ENCODE measurements around the gene DCDC2B.

DCDC2B gene

DNA sequence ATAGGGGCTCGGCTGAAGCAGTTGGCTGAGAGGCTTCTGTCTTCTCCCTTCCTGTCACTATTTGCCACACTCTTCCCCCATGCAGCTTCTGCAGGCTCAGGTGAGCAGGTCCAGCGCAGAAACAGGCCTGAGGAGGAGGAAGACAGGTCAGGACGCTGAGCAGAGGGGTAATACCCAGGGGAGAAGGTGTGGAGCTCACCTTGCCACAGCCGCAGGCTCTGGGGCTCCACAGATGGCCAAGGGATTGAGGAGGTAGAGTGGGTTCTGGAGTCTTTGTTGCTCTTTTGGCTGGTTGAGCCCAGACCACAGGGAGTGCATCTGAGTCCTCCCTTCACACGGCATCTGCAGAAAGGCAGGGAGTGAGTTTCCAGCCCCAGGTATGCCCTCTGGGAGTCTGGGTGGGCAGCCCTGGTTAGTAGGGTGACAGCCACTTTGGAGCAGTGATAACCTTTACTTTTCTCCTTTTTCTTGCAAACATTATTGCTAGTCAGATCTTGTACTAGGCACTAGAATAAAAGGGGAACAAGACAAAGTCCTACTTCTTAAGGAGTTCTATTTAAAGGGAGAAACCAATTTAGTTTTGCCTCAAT, 23.0 kb downstream of the DCDC2B start:
- Histone ChIP-seq H3K4me3 (ENCODE audit: low read depth, low read length) (no peak overlapping the region), H3K9me3 (ENCODE audit: control insufficient read depth, insufficient read depth, low read depth, low read length) (no peaks in the 10 kb centered on the region), H3K27ac (ENCODE audit: low read depth, low read length) (no peak overlapping the region), H3K4me1 (ENCODE audit: control insufficient read depth, insufficient read depth, low read length) (no peaks in the 10 kb centered on the region), H3K36me3 (ENCODE audit: control insufficient read depth, insufficient read depth, low read length) (peaks cover 72% of the 10 kb centered on the region), H3K27me3 (ENCODE audit: control insufficient read depth, insufficient read depth, low read length) (no peaks in the 10 kb centered on the region), H3K9ac (ENCODE audit: low read length) (no peak overlapping the region)

DNA sequence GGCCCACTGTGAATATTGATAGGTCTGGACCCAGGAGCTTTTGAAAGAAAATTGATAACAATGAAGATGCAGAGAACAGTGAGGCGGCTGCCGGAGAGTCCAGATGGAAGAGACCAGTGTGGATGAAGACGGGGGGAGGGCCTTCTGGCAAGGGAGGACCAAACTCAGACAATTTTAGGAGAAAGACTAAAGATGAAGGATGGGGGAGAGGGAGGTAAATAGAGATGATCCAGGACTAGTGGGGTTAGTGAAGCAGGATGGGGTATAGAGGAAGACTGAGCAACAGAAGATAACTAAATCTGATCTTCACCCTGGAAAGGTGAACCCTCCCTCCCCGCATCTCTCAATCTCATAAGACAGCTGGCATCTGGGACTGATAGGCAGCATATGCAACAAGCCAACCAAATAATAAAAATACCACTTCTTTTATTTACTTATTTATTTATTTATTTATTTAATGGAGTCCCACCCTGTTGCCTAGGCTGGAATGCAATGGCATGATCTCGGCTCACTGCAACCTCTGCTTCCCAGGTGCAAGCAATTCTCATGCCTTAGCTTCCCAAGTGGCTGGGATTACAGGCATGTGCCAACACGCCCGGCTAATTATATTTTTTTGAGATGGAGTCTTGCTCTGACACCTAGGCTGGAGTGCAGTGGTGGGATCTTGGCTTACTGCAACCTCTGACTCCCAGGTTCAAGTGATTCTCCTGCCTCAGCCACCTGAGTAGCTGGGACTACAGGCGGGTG, 23.8 kb downstream of the DCDC2B start:
- no peak overlapping the region for H3K4me3 ChIP-seq (ENCODE audit: low read depth, low read length)
- H3K9ac ChIP-seq (ENCODE audit: low read length) = no peak overlapping the region
- H3K4me1 ChIP-seq (ENCODE audit: control insufficient read depth, insufficient read depth, low read length) = no peaks in the 10 kb centered on the region
- no peak overlapping the region for H3K27ac ChIP-seq (ENCODE audit: low read depth, low read length)
- peaks cover 65% of the 10 kb centered on the region for H3K36me3 ChIP-seq (ENCODE audit: control insufficient read depth, insufficient read depth, low read length)
- no peaks in the 10 kb centered on the region for H3K9me3 ChIP-seq (ENCODE audit: control insufficient read depth, insufficient read depth, low read depth, low read length)
- no peaks in the 10 kb centered on the region for H3K27me3 ChIP-seq (ENCODE audit: control insufficient read depth, insufficient read depth, low read length)

DNA sequence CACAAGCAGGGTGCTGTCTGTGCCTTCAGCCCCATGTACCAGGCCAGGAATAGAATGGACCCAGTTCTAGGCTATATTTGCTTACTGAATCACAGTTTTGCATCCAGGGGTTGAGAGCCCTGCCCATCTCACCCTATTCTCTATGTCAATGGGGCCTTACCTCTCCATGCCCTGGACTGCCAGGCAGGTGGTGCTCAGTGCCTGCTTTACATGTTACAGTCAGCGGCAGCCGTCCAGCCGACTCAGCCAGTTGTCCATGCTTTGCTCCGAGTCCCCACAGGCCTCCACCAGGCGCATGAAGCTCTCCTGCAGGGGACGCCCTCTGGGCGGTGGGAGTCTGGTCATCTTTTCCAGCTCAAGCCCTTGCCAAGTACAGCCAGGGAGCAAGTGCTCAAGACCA, 25.9 kb downstream of the DCDC2B start:
- Histone ChIP-seq H3K4me1 (ENCODE audit: control insufficient read depth, insufficient read depth, low read length) (peaks cover 7% of the 10 kb centered on the region; the same call in 1 of the 2 replicates), H3K27ac (ENCODE audit: low read depth, low read length) (no peak overlapping the region), H3K9ac (ENCODE audit: low read length) (no peak overlapping the region), H3K27me3 (ENCODE audit: control insufficient read depth, insufficient read depth, low read length) (no peaks in the 10 kb centered on the region), H3K36me3 (ENCODE audit: control insufficient read depth, insufficient read depth, low read length) (peaks cover 46% of the 10 kb centered on the region), H3K4me3 (ENCODE audit: low read depth, low read length) (no peak overlapping the region), H3K9me3 (ENCODE audit: control insufficient read depth, insufficient read depth, low read depth, low read length) (no peaks in the 10 kb centered on the region)

DNA sequence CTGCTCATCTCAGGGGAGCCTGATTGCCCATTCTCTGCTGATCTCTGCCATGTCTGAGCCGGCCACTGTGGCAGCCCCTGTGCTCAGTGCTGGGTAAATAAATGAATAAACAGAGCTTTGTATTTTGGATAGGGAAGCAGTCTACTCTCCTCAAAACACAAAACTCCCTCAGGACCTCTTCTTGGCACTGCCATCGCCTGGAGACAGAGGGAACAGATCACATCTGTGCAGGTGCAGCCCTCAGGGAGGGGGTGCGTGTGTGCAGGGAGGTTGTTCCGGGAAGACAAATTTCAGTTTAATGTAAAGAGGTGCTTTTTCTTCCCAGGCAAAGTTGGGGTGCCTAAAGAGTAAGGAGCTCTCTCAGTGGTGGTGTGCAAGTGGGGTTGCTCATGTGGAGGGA, 30.4 kb downstream of the DCDC2B start:
- peaks cover 14% of the 10 kb centered on the region for H3K4me1 ChIP-seq (ENCODE audit: control insufficient read depth, insufficient read depth, low read length)
- peak overlapping the region; percentile 87 for H3K4me3 ChIP-seq (ENCODE audit: low read depth, low read length)
- H3K9me3 ChIP-seq (ENCODE audit: control insufficient read depth, insufficient read depth, low read depth, low read length) = no peaks in the 10 kb centered on the region
- H3K9ac ChIP-seq (ENCODE audit: low read length) = peak overlapping the region; percentile 68
- no peaks in the 10 kb centered on the region for H3K27me3 ChIP-seq (ENCODE audit: control insufficient read depth, insufficient read depth, low read length)
- peaks cover 10% of the 10 kb centered on the region for H3K36me3 ChIP-seq (ENCODE audit: control insufficient read depth, insufficient read depth, low read length)
- no peak overlapping the region for H3K27ac ChIP-seq (ENCODE audit: low read depth, low read length)

DNA sequence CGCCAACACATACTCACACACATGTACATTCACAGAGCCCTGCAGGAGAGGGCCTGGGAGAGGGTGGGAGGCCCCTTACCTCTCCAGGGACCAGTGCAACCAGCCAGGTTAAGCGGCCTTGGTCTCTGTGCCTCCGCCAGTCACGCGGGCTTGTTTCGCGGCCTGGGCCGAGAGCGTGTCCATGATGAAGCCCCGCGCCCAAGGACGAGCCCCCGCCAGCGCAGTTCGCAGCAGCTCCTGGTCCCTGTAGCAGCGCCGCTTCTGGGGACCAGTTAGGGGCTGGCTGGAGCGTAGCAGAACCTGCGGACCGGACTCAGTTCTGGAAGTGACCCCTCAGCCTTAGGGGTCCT, 30.9 kb downstream of the DCDC2B start:
- Histone ChIP-seq H3K9ac (ENCODE audit: low read length) (peak overlapping the region; percentile 68), H3K27ac (ENCODE audit: low read depth, low read length) (no peak overlapping the region), H3K4me3 (ENCODE audit: low read depth, low read length) (peak overlapping the region; percentile 87)

DNA sequence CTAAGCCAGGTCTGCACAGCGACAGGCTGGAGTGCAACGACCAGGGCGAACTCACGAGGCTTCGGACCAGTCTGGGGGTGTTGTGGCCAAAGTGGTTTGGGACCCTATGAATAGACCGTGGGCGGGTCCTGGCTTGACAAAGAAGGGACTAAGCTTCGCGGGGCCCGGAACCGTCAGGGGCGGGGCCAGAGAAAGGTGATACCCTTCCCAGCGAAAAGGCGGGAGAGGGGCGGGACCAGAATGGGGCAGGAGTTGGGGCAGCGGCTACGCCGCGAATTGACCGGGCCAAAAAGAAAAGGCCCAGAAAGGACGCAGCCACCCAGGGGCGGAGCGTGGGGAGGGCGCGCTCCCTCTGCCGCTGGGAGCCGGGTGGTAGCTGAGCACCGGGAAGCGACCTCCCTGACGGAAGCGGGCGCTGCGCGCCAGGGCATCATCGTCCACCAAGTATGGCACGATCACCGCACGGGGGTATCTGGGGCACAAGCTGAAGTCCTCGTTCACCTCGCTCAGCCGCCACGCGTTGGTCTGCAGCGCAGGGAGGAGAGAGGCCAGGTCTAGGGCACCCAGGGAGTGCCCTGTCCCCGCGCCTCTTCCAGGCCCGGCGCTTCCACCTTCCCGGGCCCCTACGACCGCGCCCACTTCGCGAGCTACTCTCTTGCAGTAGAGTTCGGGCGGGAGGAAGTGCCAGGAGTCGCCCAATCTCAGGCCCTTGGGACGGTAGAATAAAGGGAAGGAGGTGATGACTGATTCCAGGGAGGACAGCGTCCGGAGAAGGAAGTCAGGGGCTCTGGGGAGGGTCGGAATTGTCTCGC, 31.5 kb downstream of the DCDC2B start:
- H3K27ac ChIP-seq (ENCODE audit: low read depth, low read length) = peak overlapping the region; percentile 36; the same call in 1 of the 2 replicates
- no peaks in the 10 kb centered on the region for H3K27me3 ChIP-seq (ENCODE audit: control insufficient read depth, insufficient read depth, low read length)
- peak overlapping the region; percentile 82 for H3K9ac ChIP-seq (ENCODE audit: low read length)
- H3K36me3 ChIP-seq (ENCODE audit: control insufficient read depth, insufficient read depth, low read length) = peaks cover 4% of the 10 kb centered on the region
- H3K9me3 ChIP-seq (ENCODE audit: control insufficient read depth, insufficient read depth, low read depth, low read length) = no peaks in the 10 kb centered on the region
- peaks cover 14% of the 10 kb centered on the region for H3K4me1 ChIP-seq (ENCODE audit: control insufficient read depth, insufficient read depth, low read length)
- H3K4me3 ChIP-seq (ENCODE audit: low read depth, low read length) = peak overlapping the region; percentile 87

More for the DNA sequence above, 30.9 kb downstream of the DCDC2B start:
- Histone ChIP-seq H3K27me3 (ENCODE audit: control insufficient read depth, insufficient read depth, low read length) (no peaks in the 10 kb centered on the region), H3K9me3 (ENCODE audit: control insufficient read depth, insufficient read depth, low read depth, low read length) (no peaks in the 10 kb centered on the region), H3K4me1 (ENCODE audit: control insufficient read depth, insufficient read depth, low read length) (peaks cover 14% of the 10 kb centered on the region), H3K36me3 (ENCODE audit: control insufficient read depth, insufficient read depth, low read length) (peaks cover 6% of the 10 kb centered on the region)

DNA sequence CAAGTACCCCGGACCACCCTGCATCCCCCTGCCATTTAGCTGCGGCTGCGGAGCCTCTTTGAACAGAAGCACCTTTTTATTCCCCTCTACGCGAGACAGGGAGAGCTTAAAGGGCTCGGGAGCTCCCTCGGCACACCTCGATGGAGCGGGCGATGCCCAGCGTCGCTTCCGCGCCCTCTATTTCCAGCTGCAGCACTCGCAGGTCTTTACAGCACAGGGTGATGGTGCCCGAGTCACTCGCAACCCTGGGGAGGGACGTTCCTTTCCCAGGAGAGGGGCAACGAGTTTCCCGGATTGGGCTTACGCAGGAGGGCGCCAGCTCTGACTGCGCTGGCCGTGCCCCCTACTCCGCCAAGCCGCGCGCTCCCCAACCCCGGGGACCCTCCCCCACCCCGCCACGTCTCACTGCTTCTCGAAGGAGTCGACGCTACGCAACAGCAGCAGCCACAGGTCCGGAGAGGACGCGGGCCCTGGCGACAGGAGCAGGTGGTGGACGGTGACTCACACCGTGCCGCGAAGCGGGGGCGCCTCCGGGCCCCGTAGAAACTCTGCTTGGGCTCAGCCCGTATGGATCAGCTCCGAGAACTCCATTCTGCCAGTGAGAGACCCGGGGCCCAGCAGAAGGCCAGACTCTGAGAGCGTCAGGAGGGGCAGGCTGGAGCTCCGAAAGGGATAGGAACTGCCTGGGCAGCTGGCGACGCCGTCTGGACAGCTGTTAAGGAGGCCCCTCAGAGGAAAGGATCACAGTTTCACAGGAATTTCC, 32.3 kb downstream of the DCDC2B start:
- H3K27me3 ChIP-seq (ENCODE audit: control insufficient read depth, insufficient read depth, low read length) = no peaks in the 10 kb centered on the region
- peak overlapping the region; percentile 36; the same call in 1 of the 2 replicates for H3K27ac ChIP-seq (ENCODE audit: low read depth, low read length)
- H3K9ac ChIP-seq (ENCODE audit: low read length) = peak overlapping the region; percentile 82
- peaks cover 14% of the 10 kb centered on the region for H3K4me1 ChIP-seq (ENCODE audit: control insufficient read depth, insufficient read depth, low read length)
- peaks cover 2% of the 10 kb centered on the region for H3K36me3 ChIP-seq (ENCODE audit: control insufficient read depth, insufficient read depth, low read length)
- H3K9me3 ChIP-seq (ENCODE audit: control insufficient read depth, insufficient read depth, low read depth, low read length) = no peaks in the 10 kb centered on the region
- peak overlapping the region; percentile 87 for H3K4me3 ChIP-seq (ENCODE audit: low read depth, low read length)

DNA sequence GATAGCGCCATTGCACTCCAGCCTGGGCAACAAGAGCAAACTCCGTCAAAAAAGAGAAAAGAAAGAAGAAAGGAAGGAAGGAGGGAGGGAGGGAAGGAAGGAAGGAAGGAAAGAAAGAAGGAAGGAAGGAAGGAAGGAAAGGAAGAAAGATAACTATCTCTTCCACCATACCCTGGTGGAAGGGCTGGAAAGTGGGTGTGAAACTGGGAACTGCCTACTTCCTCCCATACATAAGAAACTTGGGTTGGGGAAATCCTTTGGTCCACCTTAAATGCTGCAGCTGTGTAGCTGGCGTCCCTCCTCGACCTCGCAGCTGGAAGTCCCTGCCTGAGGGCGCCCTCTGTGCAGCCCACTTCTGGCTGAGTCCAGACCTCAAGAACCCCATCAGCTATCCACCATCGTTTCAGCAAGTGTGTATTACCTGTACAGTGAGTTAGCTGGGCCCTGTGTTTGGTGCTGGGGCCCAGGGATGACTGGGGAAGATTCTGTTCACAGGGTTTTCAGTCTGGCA, 33.5 kb downstream of the DCDC2B start:
- Histone ChIP-seq H3K9me3 (ENCODE audit: control insufficient read depth, insufficient read depth, low read depth, low read length) (no peaks in the 10 kb centered on the region), H3K9ac (ENCODE audit: low read length) (no peak overlapping the region), H3K4me3 (ENCODE audit: low read depth, low read length) (peak overlapping the region; percentile 19; the same call in 1 of the 2 replicates), H3K36me3 (ENCODE audit: control insufficient read depth, insufficient read depth, low read length) (no peaks in the 10 kb centered on the region), H3K4me1 (ENCODE audit: control insufficient read depth, insufficient read depth, low read length) (peaks cover 14% of the 10 kb centered on the region), H3K27me3 (ENCODE audit: control insufficient read depth, insufficient read depth, low read length) (no peaks in the 10 kb centered on the region), H3K27ac (ENCODE audit: low read depth, low read length) (no peak overlapping the region)

DNA sequence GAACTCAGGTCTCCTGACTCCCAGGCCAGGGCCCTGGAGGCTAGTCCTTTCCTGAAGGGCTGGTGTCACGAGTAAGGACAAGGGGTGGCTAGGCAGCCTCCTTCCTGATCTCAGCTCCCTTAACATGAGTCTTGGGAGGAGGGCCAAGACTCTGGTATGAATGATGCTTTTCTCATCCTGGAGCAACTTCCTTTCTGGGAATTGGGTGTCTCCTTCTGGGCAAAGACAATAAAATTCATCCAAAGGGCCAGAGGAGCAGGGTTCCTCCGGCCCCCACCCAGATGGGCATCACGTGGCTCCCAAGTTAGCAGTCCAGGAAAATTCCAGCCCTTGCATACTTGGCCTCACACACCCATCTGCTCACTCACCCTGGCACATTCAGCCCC, 38.0 kb downstream of the DCDC2B start, which contains the start of gene FAM167B:
Gene FAM167B (plus strand): TSS at position 335 of the 386 bp plus-strand sequence. CDS start 200 bp downstream, outside the sequence.
- Histone ChIP-seq H3K4me1 (ENCODE audit: control insufficient read depth, insufficient read depth, low read length) (peaks cover 22% of the 10 kb centered on the region), H3K9ac (ENCODE audit: low read length) (no peak within 1 kb of the TSS), H3K27me3 (ENCODE audit: control insufficient read depth, insufficient read depth, low read length) (no peaks in the 10 kb centered on the region), H3K36me3 (ENCODE audit: control insufficient read depth, insufficient read depth, low read length) (no peaks in the 10 kb centered on the region), H3K9me3 (ENCODE audit: control insufficient read depth, insufficient read depth, low read depth, low read length) (no peaks in the 10 kb centered on the region), H3K27ac (ENCODE audit: low read depth, low read length) (no peak within 1 kb of the TSS), H3K4me3 (ENCODE audit: low read depth, low read length) (no peak within 1 kb of the TSS)

DNA sequence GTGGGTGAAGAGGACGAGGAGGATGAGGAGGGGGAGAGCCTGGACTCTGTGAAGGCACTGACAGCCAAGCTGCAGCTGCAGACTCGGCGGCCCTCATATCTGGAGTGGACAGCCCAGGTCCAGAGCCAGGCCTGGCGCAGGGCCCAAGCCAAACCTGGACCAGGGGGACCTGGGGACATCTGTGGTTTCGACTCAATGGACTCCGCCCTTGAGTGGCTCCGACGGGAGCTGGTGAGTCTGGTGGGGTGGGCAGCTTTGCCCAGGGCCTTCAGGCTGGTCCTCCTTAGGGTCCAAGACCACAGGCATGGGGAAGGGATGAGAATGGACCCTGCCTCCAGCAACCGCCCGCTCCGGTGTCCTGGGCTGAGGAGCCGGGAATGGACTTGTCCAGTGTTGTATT, 38.6 kb downstream of the DCDC2B start:
- H3K9ac ChIP-seq (ENCODE audit: low read length) = no peak overlapping the region
- no peaks in the 10 kb centered on the region for H3K9me3 ChIP-seq (ENCODE audit: control insufficient read depth, insufficient read depth, low read depth, low read length)
- no peak overlapping the region for H3K4me3 ChIP-seq (ENCODE audit: low read depth, low read length)
- H3K27me3 ChIP-seq (ENCODE audit: control insufficient read depth, insufficient read depth, low read length) = no peaks in the 10 kb centered on the region
- H3K4me1 ChIP-seq (ENCODE audit: control insufficient read depth, insufficient read depth, low read length) = peaks cover 26% of the 10 kb centered on the region
- no peak overlapping the region for H3K27ac ChIP-seq (ENCODE audit: low read depth, low read length)
- H3K36me3 ChIP-seq (ENCODE audit: control insufficient read depth, insufficient read depth, low read length) = no peaks in the 10 kb centered on the region
